Coronary artery (tissue), 2 donors: Measurements from ENCODE around the gene ZIC5.

ENCODE experiments used
- DNase-seq: peaks from one replicate; pipeline ENCODE4 v3.0.0-alpha.2; 2017; ENCODE audit warnings: low spot score
- H3K27ac ChIP-seq, 2 donors: fragments of 200-600 bp; sonication (generic); one replicate each; pipeline ENCODE4 v1.5.1; 2016 to 2019
- H3K4me3 ChIP-seq: fragments of 200-600 bp; sonication (generic); 2 replicates; pipeline ENCODE4 v1.5.1; 2016; ENCODE audit warnings: mild to moderate bottlenecking, moderate library complexity
- CTCF ChIP-seq: fragments of 200-600 bp; sonication (generic); IDR thresholded peaks from one replicate; pipeline ENCODE4 v1.5.1; 2019; ENCODE audit warnings: antibody characterized with exemption

ZIC5 gene

DNA sequence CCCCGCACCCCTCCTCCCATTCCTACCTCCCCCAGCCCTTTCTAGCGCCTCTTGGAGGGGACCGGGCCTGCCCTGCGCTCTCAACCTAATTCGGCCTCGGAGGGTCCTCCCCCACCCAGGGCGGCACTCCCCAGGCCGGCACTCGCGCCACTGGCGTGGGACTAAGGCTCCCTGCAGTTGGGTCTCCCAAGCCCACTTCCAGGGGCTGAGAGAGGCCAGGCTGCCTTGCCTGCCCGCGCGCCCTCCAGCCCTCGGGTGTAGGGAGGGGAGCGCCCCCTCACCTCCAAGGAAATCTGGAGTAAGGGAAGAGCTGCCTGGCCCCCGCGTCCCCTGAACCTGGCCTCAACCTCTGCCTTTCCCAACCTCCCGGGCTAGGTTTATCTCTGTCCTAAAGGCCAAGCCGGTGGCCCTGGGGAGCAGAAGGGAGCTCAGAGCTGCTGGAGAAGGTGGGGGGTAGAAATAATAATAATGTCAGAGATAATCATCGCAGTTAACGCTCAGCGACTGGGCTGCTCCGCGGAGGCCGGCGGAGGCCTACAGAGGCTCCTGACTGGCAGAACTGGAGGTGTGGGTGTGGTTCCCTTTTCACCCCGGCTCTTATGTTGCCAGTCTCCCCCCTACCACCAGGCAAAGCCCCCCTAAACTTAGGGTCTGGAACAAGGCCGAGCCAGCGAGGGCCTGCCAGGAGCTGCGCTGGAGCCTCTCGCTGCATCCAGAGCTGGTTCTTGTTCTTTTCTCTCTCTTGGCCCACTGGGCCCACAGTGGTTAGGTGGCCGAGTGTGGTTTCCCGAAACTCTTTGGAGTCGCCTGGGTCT lies 19.7 kb upstream of the ZIC5 start:
- H3K27ac ChIP-seq = no peak overlapping the region
- DNase-seq = no peak
- no peak for TF ChIP-seq CTCF
- H3K4me3 ChIP-seq = no peak overlapping the region

GRCh38 chr13:99990126-99990977 lies 18.8 kb upstream of the ZIC5 start:
- no peak for DNase-seq
- TF ChIP-seq CTCF = no peak
- Histone ChIP-seq H3K27ac (no peak overlapping the region), H3K4me3 (no peak overlapping the region)

DNA sequence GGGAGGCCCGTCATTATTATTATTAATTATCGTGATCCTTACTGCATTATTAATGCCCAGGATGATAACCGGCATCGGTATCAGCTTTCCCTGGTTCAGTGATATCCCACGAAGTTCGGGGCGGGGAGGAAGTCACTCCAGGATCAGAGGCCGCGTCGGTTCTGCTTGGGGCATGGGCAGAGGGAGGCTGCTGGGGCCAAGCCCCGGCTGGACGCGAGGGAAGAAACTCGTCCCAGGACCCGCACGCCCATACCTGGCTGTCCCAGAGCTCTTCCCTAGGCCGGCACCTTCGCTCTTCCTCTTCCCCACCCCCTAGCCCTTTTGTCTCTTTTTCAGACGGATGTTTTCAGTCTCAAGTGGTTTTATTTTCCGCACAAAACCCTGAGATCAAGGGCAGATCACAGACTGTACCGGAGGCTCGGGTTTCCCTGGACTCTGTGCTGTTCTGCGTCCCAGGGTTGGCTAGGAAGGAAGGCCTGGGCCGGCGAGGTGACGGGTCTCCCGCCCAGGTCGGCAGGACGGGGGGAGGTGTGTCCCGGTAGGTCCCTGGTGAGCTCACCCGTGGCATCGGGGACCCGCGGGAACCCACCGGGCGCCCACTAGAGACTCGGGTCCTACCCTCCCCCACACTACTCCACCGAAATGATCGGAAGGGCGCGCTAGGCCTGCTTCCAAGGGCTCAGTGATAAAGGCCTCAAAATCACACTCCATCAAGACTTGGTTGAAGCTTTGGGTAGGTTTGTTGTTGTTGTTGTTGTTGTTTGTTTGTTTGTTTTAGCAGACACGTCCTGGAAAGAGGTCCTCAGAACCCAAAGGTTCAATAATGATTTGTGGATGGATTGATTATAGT lies 17.9 kb upstream of the ZIC5 start:
- Histone ChIP-seq H3K4me3 (no peak overlapping the region), H3K27ac (no peak overlapping the region)
- DNase-seq = no peak
- no peak for TF ChIP-seq CTCF

GRCh38 chr13:99988529-99989275 lies 17.1 kb upstream of the ZIC5 start:
- Histone ChIP-seq H3K4me3 (no peak overlapping the region), H3K27ac (no peak overlapping the region)
- no peak for DNase-seq
- no peak for TF ChIP-seq CTCF

DNA sequence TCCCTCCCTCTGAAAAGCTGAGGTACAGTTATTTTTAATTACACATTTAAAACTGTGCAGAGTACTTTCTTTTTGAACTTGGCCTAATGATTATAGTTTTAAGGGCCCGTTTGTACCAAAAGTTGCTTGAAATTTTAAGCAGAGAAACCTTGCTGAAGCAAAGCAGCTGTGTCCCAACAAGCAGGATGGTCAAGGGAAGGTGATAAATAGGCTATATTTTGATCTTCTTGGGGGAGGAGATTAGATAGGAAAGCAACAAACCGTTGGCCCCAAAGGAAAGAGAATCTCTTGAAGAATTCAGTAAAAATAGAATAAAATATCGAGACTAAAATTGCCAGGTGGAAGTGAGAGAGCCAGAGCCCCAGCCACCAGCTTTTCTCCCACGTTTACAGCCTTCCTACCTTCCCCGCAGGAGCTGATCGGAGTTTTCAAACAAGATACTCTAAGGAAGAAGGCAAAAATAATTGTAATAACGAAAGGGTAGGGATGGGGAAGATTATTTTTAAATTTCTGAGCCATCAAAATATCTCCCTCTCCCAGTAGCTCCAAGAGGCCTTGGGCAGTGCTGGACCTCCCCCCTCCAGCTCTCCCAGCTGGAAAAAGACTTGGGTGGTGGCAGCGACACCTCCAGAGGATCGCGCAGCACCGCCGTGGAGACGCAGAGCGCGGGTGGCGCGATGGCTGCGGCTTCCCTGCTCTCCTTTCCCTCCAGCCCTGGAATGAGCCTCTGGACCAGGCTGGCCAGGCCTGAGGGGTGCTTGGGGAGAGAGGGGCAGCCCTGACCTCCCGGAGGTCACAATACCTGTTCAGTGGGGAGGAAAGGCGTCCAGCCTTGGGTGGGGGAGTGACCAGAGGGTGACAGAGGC lies 15.8 kb upstream of the ZIC5 start:
- DNase-seq = no peak
- no peak for TF ChIP-seq CTCF
- no peak overlapping the region for H3K4me3 ChIP-seq
- no peak overlapping the region for H3K27ac ChIP-seq
